ENCODE data around the gene SERINC2. TPM values are rescaled to one million over a fixed set of nuclear protein-coding genes. Genes with fewer than 3 reads are reported as not detected.
A peak's percentile ranks its signal among the peaks of the same experiment; 100 is the strongest.
"Not testable (repeated sequence)": the region's sequence is repeated elsewhere in the genome, so short reads cannot be mapped to it uniquely, and the experiment has no call there.

Gene SERINC2
- total RNA-seq, 8 experiments from 2014 or later = 1.4 to 18.8 (median 10.0) TPM

GRCh38 chr1:31374511-31375196 lies 38.4 kb upstream of the SERINC2 start:
- in situ Hi-C loops (cut with MboI; ENCODE audit: low pct_unique_long_range_greater_than_20kb in 2 of 9, low sequenced_read_pairs in 9 of 9, unreplicated experiment in 9 of 9) = no loop called here
- Histone ChIP-seq H3K4me3 (no peak overlapping the region), H3K27ac (peak overlapping the region in 1 of 2 donors; percentile 86), H3K4me1 (replicated peaks in 1 of 2) (peaks cover 49 to 53% of the 10 kb centered on the region in 2 donors)
- WGBS, 10 experiments = 60 to 100% (median 89%) methylated on average over 1 to 6 of the region's 7 CpGs; no CpG with 5 or more reads in 1 of the 10 experiments
- ATAC-seq (replicated peaks in 6 of 8) = no peak

- in situ Hi-C loops (cut with MboI; ENCODE audit: low pct_unique_long_range_greater_than_20kb in 2 of 9, low sequenced_read_pairs in 9 of 9, unreplicated experiment in 9 of 9) = no loop called here
- Histone ChIP-seq H3K27ac (peak overlapping the region; percentile 74 to 85), H3K4me1 (replicated peaks in 1 of 2) (peaks cover 44 to 52% of the 10 kb centered on the region in 2 donors), H3K4me3 (no peak overlapping the region)
- peak; percentile 1 to 81 (median 68) for ATAC-seq (replicated peaks in 6 of 8)
- 26 to 87% (median 47%) methylated on average over 1 to 7 of the region's 8 CpGs; no CpG with 5 or more reads in 2 of the 10 experiments for WGBS, 10 experiments
Measured at GRCh38 chr1:31376375-31377134, 36.5 kb upstream of the SERINC2 start.

GRCh38 chr1:31377364-31377863 lies 35.6 kb upstream of the SERINC2 start:
- 89 to 100% (median 95%) methylated on average over 1 to 3 of the region's 3 CpGs; no CpG with 5 or more reads in 2 of the 10 experiments for WGBS, 10 experiments
- peaks cover 36 to 44% of the 10 kb centered on the region in 2 donors for H3K4me1 ChIP-seq (replicated peaks in 1 of 2)
- no peak for ATAC-seq (replicated peaks in 6 of 8)
- in situ Hi-C loops (cut with MboI; ENCODE audit: low pct_unique_long_range_greater_than_20kb in 2 of 9, low sequenced_read_pairs in 9 of 9, unreplicated experiment in 9 of 9) = no loop called here
- H3K4me3 ChIP-seq = no peak overlapping the region
- H3K27ac ChIP-seq = peak overlapping the region; percentile 70 to 73

GRCh38 chr1:31378001-31378400 lies 35.0 kb upstream of the SERINC2 start:
- H3K4me3 ChIP-seq = no peak overlapping the region
- ATAC-seq (replicated peaks in 6 of 8) = no peak
- in situ Hi-C loops (cut with MboI; ENCODE audit: low pct_unique_long_range_greater_than_20kb in 2 of 9, low sequenced_read_pairs in 9 of 9, unreplicated experiment in 9 of 9) = no loop called here
- no peak overlapping the region for H3K27ac ChIP-seq
- peaks cover 30 to 38% of the 10 kb centered on the region in 2 donors for H3K4me1 ChIP-seq (replicated peaks in 1 of 2)

GRCh38 chr1:31380181-31380580 lies 32.8 kb upstream of the SERINC2 start:
- Histone ChIP-seq H3K4me3 (no peak overlapping the region), H3K27ac (no peak overlapping the region), H3K4me1 (replicated peaks in 1 of 2) (peaks cover 18 to 20% of the 10 kb centered on the region in 2 donors)
- WGBS, 10 experiments = 0 to 100% (median 97%) methylated on average over 1 to 3 of the region's 3 CpGs; no CpG with 5 or more reads in 4 of the 10 experiments
- ATAC-seq (replicated peaks in 6 of 8) = no peak
- in situ Hi-C loops (cut with MboI; ENCODE audit: low pct_unique_long_range_greater_than_20kb in 2 of 9, low sequenced_read_pairs in 9 of 9, unreplicated experiment in 9 of 9) = loop anchor here in 1 of 9 experiments (10.0 kb wide), 1 partner anchor 165 kb away; no protein-coding TSS in a partner anchor

DNA sequence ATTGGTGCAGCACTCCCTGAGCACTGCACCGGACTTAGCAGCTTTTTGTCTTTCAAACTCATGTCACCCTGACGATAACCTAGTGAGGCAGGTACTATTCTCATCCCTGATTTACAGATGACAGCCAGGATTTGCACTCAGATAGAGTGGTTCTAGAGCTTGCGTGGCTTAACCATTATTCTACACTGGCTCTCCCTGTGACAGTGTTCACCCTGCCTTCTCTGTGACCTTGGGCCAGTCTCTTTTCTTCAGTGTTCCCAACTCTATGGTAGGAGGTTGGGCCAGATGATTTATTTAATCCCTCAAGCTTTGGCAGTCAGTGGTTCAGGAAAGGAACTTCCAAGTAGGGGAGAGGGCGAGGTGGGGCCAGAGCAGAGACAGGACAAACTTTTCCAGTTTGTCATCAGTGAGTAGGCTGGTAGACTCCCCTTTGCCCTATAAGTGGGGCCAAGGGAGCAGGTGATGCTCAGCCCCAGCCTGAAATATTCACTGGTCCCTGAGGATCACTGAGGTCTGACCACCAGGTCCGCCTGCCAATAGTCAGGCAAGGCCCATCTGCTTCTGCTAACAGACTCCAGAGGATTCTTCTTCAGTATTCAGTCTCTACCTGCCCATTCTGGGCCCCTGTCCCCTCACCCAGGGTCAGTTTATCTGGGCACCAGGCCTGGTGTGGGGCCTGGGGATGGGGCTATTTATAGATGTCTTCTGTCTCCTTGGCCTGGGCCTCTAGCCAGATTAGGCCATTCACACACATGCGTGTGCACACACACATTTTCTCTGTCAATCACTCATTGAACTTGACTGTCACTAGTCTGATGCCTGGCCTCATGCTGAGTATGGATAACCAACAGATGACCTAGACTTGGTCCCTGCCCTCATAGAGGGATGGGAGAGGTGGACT lies 31.4 kb upstream of the SERINC2 start:
- no peak overlapping the region for H3K4me3 ChIP-seq
- in situ Hi-C loops (cut with MboI; ENCODE audit: low pct_unique_long_range_greater_than_20kb in 2 of 9, low sequenced_read_pairs in 9 of 9, unreplicated experiment in 9 of 9) = loop anchor here in 1 of 9 experiments (10.0 kb wide), 1 partner anchor 163 kb away; no protein-coding TSS in a partner anchor
- WGBS, 10 experiments = 0 to 85% (median 74%) methylated on average over 1 to 6 of the region's 6 CpGs; no CpG with 5 or more reads in 2 of the 10 experiments
- no peak overlapping the region for H3K27ac ChIP-seq
- ATAC-seq (replicated peaks in 6 of 8) = peak in 2 of 8 experiments; percentile 6 to 8
- H3K4me1 ChIP-seq (replicated peaks in 1 of 2) = peaks cover 9 to 10% of the 10 kb centered on the region in 2 donors

DNA sequence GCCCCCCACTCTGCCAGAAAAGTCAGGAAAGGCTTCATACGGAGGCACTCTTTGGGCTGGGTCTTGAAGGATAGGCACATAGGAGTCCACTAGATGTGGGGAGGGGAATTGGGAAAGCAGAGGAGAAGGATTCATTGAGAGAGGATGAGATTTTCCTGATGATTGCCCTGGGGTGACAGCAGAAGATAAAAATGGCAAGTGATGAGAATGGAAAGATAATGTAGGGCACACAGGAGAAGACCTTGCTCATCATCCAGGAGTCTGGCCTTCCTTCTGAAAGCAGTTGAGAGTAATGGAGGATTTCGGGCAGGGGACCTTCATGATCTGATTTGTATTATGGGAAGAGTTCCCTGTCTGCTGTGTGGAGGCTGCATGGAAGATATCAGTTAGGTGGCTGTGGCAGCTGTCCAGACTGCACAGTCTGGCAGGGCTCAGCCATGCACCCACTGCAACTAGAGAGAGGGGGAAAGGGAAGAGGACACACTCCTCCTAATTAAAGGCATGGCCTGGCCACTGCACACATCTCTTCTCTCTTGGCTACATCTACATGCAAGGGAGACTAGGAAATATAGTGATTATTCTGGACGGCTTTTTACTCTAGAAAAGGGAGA lies 30.5 kb upstream of the SERINC2 start:
- in situ Hi-C loops (cut with MboI; ENCODE audit: low pct_unique_long_range_greater_than_20kb in 2 of 9, low sequenced_read_pairs in 9 of 9, unreplicated experiment in 9 of 9) = loop anchor here in 1 of 9 experiments (10.0 kb wide), 1 partner anchor 162 kb away; no protein-coding TSS in a partner anchor
- Histone ChIP-seq H3K4me3 (no peak overlapping the region), H3K27ac (no peak overlapping the region), H3K4me1 (replicated peaks in 1 of 2) (peaks cover 2% of the 10 kb centered on the region in 2 donors)
- peak in 1 of 8 experiments; percentile 23 for ATAC-seq (replicated peaks in 6 of 8)
- 49 to 100% (median 78%) methylated on average over 1 to 2 of the region's 3 CpGs; no CpG with 5 or more reads in 4 of the 10 experiments for WGBS, 10 experiments

DNA sequence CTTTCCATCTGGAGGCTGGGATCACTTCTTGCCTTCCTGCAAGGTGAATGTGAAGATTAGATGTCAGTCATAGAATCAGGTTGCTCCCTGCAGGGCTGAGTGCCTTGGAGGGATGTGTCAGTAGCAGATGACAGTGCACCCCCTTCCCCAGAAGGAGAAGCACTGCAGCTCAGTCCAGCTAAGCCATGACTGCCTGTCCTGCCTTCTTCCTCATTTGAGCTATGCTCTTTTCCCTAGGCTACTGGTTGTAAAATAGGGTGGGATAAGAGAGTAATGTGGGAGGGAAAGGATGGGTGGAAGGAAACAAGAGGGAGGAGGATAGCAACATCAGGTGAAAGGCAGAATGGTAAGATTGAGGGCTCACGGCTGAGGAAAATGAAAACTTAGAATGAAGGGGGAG lies 29.0 kb upstream of the SERINC2 start:
- Histone ChIP-seq H3K4me3 (no peak overlapping the region), H3K4me1 (replicated peaks in 1 of 2) (no peaks in the 10 kb centered on the region), H3K27ac (no peak overlapping the region)
- in situ Hi-C loops (cut with MboI; ENCODE audit: low pct_unique_long_range_greater_than_20kb in 2 of 9, low sequenced_read_pairs in 9 of 9, unreplicated experiment in 9 of 9) = loop anchor here in 1 of 9 experiments (10.0 kb wide), 1 partner anchor 161 kb away; no protein-coding TSS in a partner anchor
- WGBS, 10 experiments = 0 to 90% (median 33%) methylated on average over 1 of the region's 1 CpG; no CpG with 5 or more reads in 7 of the 10 experiments
- ATAC-seq (replicated peaks in 6 of 8) = no peak

GRCh38 chr1:31386576-31387243 lies 26.3 kb upstream of the SERINC2 start:
- not testable (repeated sequence) for H3K4me3 ChIP-seq; H3K4me1 ChIP-seq (replicated peaks in 1 of 2); H3K27ac ChIP-seq
- no CpG with 5 or more reads among the region's 8 CpGs for WGBS, 10 experiments
- in situ Hi-C loops (cut with MboI; ENCODE audit: low pct_unique_long_range_greater_than_20kb in 2 of 9, low sequenced_read_pairs in 9 of 9, unreplicated experiment in 9 of 9) = loop anchor here in 1 of 9 experiments (10.0 kb wide), 1 partner anchor 158 kb away; no protein-coding TSS in a partner anchor
- peak in 5 of 8 experiments; percentile 51 to 68 (median 56) for ATAC-seq (replicated peaks in 6 of 8)

DNA sequence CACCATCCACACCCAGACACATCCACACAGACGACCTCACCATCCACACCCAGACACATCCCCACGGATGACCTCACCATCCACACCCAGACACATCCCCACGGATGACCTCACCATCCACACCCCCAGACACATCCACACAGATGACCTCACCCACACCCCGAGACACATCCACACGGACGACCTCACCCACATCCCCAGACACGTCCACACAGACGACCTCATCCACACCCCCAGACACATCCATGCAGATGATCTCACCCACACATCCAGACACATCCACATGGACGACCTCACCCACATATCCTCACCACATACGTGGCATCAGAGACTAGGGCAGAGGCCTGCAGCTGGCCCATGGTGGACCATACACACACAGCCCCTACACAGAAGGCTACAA lies 25.4 kb upstream of the SERINC2 start:
- Histone ChIP-seq H3K4me3 (no peak overlapping the region), H3K4me1 (replicated peaks in 1 of 2) (no peaks in the 10 kb centered on the region), H3K27ac (no peak overlapping the region)
- in situ Hi-C loops (cut with MboI; ENCODE audit: low pct_unique_long_range_greater_than_20kb in 2 of 9, low sequenced_read_pairs in 9 of 9, unreplicated experiment in 9 of 9) = loop anchor here in 1 of 9 experiments (10.0 kb wide), 1 partner anchor 157 kb away; no protein-coding TSS in a partner anchor
- 7 to 93% (median 76%) methylated on average over 2 to 8 of the region's 10 CpGs; no CpG with 5 or more reads in 3 of the 10 experiments for WGBS, 10 experiments
- ATAC-seq (replicated peaks in 6 of 8) = peak in 7 of 8 experiments; percentile 41 to 91 (median 76)

DNA sequence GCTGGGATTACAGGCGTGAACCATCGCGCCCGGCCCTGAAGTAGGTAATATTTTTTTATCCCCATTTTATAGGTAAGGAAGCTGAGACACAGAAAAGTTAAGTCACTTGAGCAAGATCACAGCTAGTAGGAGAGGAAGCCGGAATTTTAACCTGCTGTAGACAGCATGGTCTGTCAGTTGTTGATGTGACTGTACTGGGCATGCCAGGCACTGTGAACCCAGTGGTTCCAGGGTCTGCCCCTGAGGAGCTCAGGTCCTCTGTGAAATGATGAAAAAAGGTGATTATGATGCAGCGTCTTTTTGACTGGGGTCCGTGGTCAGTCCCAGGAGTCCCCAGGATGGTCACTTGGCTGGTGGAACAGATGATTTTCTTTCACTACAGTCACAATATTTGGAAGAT lies 23.4 kb upstream of the SERINC2 start:
- ATAC-seq (replicated peaks in 6 of 8) = no peak
- Histone ChIP-seq H3K4me3 (no peak overlapping the region), H3K27ac (no peak overlapping the region), H3K4me1 (replicated peaks in 1 of 2) (peaks cover 0 to 5% of the 10 kb centered on the region in 2 donors)
- WGBS, 10 experiments = 50 to 100% (median 91%) methylated on average over 1 to 7 of the region's 7 CpGs; no CpG with 5 or more reads in 4 of the 10 experiments
- in situ Hi-C loops (cut with MboI; ENCODE audit: low pct_unique_long_range_greater_than_20kb in 2 of 9, low sequenced_read_pairs in 9 of 9, unreplicated experiment in 9 of 9) = loop anchor here in 1 of 9 experiments (10.0 kb wide), 1 partner anchor 155 kb away; no protein-coding TSS in a partner anchor

Data from motor neuron (in vitro differentiated cells).